NCI-H2107 (cell line): ENCODE data around the gene FAM120B.
"Not testable (repeated sequence)": the region's sequence is repeated elsewhere in the genome, so short reads cannot be mapped to it uniquely, and the experiment has no call there.

Experiments used
- DNase-seq: peaks from one replicate; lab custom pipeline; 2025; lab: John Stamatoyannopoulos, UW

The FAM120B gene

GRCh38 chr6:170306324-170307079 is at the start of gene FAM120B:
Gene FAM120B (plus strand): TSS chr6:170306758. CDS start chr6:170317391, 10,633 bp downstream.
- DNase-seq = peak; percentile 88

GRCh38 chr6:170257376-170257775 is 49.2 kb upstream of the FAM120B start:
- no peak for DNase-seq

GRCh38 chr6:170258407-170258806 is 48.2 kb upstream of the FAM120B start:
- DNase-seq = no peak

GRCh38 chr6:170259278-170259677 is 47.3 kb upstream of the FAM120B start:
- DNase-seq = no peak

GRCh38 chr6:170260686-170261085 is 45.9 kb upstream of the FAM120B start:
- no peak for DNase-seq

GRCh38 chr6:170261643-170262488 is 44.7 kb upstream of the FAM120B start:
- no peak for DNase-seq

GRCh38 chr6:170262489-170263088 is 44.0 kb upstream of the FAM120B start:
- DNase-seq = no peak

GRCh38 chr6:170263410-170263809 is 43.1 kb upstream of the FAM120B start:
- DNase-seq = no peak

- DNase-seq = no peak
These were observed 42.5 kb upstream of the FAM120B start for GRCh38 chr6:170264086-170264485.

GRCh38 chr6:170264644-170265043 is 41.9 kb upstream of the FAM120B start:
- not testable (repeated sequence) for DNase-seq

GRCh38 chr6:170265655-170266054 is 40.9 kb upstream of the FAM120B start:
- DNase-seq = no peak

GRCh38 chr6:170266061-170266825 is 40.3 kb upstream of the FAM120B start:
- DNase-seq = no peak

GRCh38 chr6:170267688-170268087 is 38.9 kb upstream of the FAM120B start:
- DNase-seq = no peak

GRCh38 chr6:170268216-170269129 is 38.1 kb upstream of the FAM120B start:
- no peak for DNase-seq

- peak; percentile 30 for DNase-seq
These were observed 37.3 kb upstream of the FAM120B start for GRCh38 chr6:170269151-170269845.

- DNase-seq = no peak
These were observed 36.6 kb upstream of the FAM120B start for GRCh38 chr6:170269846-170270541.

- no peak for DNase-seq
These were observed 35.5 kb upstream of the FAM120B start for GRCh38 chr6:170270984-170271593.

GRCh38 chr6:170271771-170272314 is 34.7 kb upstream of the FAM120B start:
- DNase-seq = no peak
